GM21529 (cell line): ENCODE data around the gene DAGLA.

ENCODE experiments used
- ATAC-seq: cut with Tn5 transposase; IDR thresholded peaks from one replicate; pipeline ENCODE4 v1.9.1; 2021; ENCODE audit not compliant: unreplicated experiment

DAGLA gene

GRCh38 chr11:61724437-61724836 lies 44.2 kb downstream of the DAGLA start:
- ATAC-seq = no peak

GRCh38 chr11:61725781-61726231 lies 45.6 kb downstream of the DAGLA start:
- ATAC-seq = no peak

GRCh38 chr11:61726775-61727174 lies 46.6 kb downstream of the DAGLA start:
- ATAC-seq = no peak

- no peak for ATAC-seq
These were observed 47.2 kb downstream of the DAGLA start for GRCh38 chr11:61727401-61727811.

- ATAC-seq = no peak
These were observed 48.1 kb downstream of the DAGLA start for GRCh38 chr11:61728066-61728939.

GRCh38 chr11:61728940-61729219 lies 48.7 kb downstream of the DAGLA start:
- no peak for ATAC-seq

GRCh38 chr11:61730240-61730994 lies 50.2 kb downstream of the DAGLA start:
- no peak for ATAC-seq

- ATAC-seq = no peak
These were observed 51.2 kb downstream of the DAGLA start for GRCh38 chr11:61731211-61731951.

GRCh38 chr11:61731952-61732675 lies 51.9 kb downstream of the DAGLA start:
- ATAC-seq = no peak

- no peak for ATAC-seq
These were observed 52.5 kb downstream of the DAGLA start for GRCh38 chr11:61732705-61733104.

- ATAC-seq = peak; percentile 76
These were observed 53.2 kb downstream of the DAGLA start for GRCh38 chr11:61733120-61733978.

GRCh38 chr11:61734767-61735166 lies 54.6 kb downstream of the DAGLA start:
- no peak for ATAC-seq

- no peak for ATAC-seq
These were observed 55.2 kb downstream of the DAGLA start for GRCh38 chr11:61735391-61735790.

GRCh38 chr11:61736310-61736709 lies 56.1 kb downstream of the DAGLA start:
- ATAC-seq = no peak

- no peak for ATAC-seq
These were observed 56.9 kb downstream of the DAGLA start for GRCh38 chr11:61737131-61737530.

- ATAC-seq = no peak
These were observed 57.6 kb downstream of the DAGLA start for GRCh38 chr11:61737636-61738386.

GRCh38 chr11:61738776-61739175 lies 58.6 kb downstream of the DAGLA start:
- ATAC-seq = no peak

- ATAC-seq = no peak
These were observed 59.2 kb downstream of the DAGLA start for GRCh38 chr11:61739413-61739812.

- no peak for ATAC-seq
These were observed 59.8 kb downstream of the DAGLA start for GRCh38 chr11:61739966-61740365.
